IMR-90 (cell line): ENCODE results near the gene KIAA0319L.

Experiments
- BHLHE40 ChIP-seq: fragments of 150-350 bp; IDR thresholded peaks from 2 replicates; pipeline ENCODE4 v1.6.1; 2016; ENCODE audit warnings: mild to moderate bottlenecking, low read depth, low read length
- POLR2A ChIP-seq: IDR thresholded peaks from 2 replicates; pipeline ENCODE4 v1.6.1; 2012; ENCODE audit warnings: mild to moderate bottlenecking, low read depth, low read length
- USF2 ChIP-seq: fragments of 150-350 bp; IDR thresholded peaks from 2 replicates; pipeline ENCODE4 v1.6.1; 2017; ENCODE audit warnings: mild to moderate bottlenecking, antibody characterized with exemption, low read length, low read depth
- TF ChIP-seq, protein P1 (sequence below): conservative IDR thresholded peaks from 2 replicates; pipeline ENCODE4 v1.5.1; 2012; ENCODE audit warnings: mild to moderate bottlenecking, low read depth, low read length, improper control_type of control experiment

DNA sequence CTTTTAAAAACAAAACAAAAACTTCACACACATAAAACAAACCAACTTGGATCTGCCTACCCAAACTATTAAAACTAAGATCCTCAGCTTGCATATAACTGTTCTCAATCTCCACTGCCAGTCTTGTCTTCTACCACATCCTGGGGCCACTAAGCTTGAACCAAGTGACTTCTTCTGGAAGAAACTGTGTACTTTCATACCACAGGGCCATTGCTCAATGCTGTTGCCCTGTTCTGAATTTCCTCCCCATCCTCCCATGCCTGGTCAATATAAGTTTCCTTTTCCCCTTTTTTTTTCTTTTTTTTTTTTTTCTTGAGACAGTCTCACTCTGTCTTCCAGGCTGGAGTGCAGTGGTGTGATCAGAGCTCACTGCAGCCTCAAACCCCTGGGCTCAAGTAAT is 109.9 kb downstream of the KIAA0319L start:
- TF ChIP-seq USF2 (no peak), POLR2A (no peak), BHLHE40 (no peak)
- TF ChIP-seq, protein P1, sequence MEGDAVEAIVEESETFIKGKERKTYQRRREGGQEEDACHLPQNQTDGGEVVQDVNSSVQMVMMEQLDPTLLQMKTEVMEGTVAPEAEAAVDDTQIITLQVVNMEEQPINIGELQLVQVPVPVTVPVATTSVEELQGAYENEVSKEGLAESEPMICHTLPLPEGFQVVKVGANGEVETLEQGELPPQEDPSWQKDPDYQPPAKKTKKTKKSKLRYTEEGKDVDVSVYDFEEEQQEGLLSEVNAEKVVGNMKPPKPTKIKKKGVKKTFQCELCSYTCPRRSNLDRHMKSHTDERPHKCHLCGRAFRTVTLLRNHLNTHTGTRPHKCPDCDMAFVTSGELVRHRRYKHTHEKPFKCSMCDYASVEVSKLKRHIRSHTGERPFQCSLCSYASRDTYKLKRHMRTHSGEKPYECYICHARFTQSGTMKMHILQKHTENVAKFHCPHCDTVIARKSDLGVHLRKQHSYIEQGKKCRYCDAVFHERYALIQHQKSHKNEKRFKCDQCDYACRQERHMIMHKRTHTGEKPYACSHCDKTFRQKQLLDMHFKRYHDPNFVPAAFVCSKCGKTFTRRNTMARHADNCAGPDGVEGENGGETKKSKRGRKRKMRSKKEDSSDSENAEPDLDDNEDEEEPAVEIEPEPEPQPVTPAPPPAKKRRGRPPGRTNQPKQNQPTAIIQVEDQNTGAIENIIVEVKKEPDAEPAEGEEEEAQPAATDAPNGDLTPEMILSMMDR, result no peak
